Progenitor cell of endocrine pancreas (in vitro differentiated cells): Measurements from ENCODE around the gene MSL1. TPM values are rescaled to one million over a fixed set of nuclear protein-coding genes. Genes with fewer than 3 reads are reported as not detected.

Experiments used
- DNase-seq: peaks from one replicate; pipeline ENCODE4 v3.0.0; 2021; ENCODE audit warnings: low spot score; ENCODE audit not compliant: unreplicated experiment
- H3K27ac Mint-ChIP-seq: 2 replicates; pipeline ENCODE4 v1.8.0; 2021; ENCODE audit warnings: mild to moderate bottlenecking, moderate library complexity, mixed read lengths
- H3K27me3 Mint-ChIP-seq: 2 replicates; pipeline ENCODE4 v1.8.0; 2021; ENCODE audit warnings: mixed read lengths
- H3K36me3 Mint-ChIP-seq: 2 replicates; pipeline ENCODE4 v1.8.0; 2022; ENCODE audit warnings: mixed read lengths; ENCODE audit not compliant: insufficient read depth
- H3K4me1 Mint-ChIP-seq: 2 replicates; pipeline ENCODE4 v1.8.0; 2021; ENCODE audit warnings: low read depth, mixed read lengths
- H3K4me3 Mint-ChIP-seq: 2 replicates; pipeline ENCODE4 v1.8.0; 2021; ENCODE audit warnings: low read depth, mild to moderate bottlenecking, moderate library complexity, mixed read lengths
- H3K9me3 Mint-ChIP-seq: 2 replicates; pipeline ENCODE4 v1.8.0; 2021; ENCODE audit warnings: low read depth, mixed read lengths
- long read RNA-seq: library from polyadenylated mRNA; unstranded; transcript quantifications from one replicate; pipeline ENCODE4 v2.0.0, GENCODE V29; 2020
- total RNA-seq: library from RNA; stranded (reverse); gene quantifications from 2 replicates; pipeline ENCODE4 v1.2.1, GENCODE V29; 2021
- TF ChIP-seq, protein P1 (sequence below): fragments of 200-600 bp; sonication (generic); IDR thresholded peaks from one replicate; pipeline ENCODE4 v1.5.0; 2021; ENCODE audit warnings: antibody characterized with exemption, mild to moderate bottlenecking; ENCODE audit not compliant: unreplicated experiment

The MSL1 gene, protein sequence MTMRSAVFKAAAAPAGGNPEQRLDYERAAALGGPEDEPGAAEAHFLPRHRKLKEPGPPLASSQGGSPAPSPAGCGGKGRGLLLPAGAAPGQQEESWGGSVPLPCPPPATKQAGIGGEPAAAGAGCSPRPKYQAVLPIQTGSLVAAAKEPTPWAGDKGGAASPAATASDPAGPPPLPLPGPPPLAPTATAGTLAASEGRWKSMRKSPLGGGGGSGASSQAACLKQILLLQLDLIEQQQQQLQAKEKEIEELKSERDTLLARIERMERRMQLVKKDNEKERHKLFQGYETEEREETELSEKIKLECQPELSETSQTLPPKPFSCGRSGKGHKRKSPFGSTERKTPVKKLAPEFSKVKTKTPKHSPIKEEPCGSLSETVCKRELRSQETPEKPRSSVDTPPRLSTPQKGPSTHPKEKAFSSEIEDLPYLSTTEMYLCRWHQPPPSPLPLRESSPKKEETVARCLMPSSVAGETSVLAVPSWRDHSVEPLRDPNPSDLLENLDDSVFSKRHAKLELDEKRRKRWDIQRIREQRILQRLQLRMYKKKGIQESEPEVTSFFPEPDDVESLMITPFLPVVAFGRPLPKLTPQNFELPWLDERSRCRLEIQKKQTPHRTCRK
- 137 and 143 TPM in 2 replicates for total RNA-seq
- long read RNA-seq, full-length matches to known transcripts, result 4 of 43 reads
- long read RNA-seq, partial matches to known transcripts, result 37 of 43 reads
- long read RNA-seq, other reads (novel, unspliced or antisense), result 2 of 43 reads

DNA sequence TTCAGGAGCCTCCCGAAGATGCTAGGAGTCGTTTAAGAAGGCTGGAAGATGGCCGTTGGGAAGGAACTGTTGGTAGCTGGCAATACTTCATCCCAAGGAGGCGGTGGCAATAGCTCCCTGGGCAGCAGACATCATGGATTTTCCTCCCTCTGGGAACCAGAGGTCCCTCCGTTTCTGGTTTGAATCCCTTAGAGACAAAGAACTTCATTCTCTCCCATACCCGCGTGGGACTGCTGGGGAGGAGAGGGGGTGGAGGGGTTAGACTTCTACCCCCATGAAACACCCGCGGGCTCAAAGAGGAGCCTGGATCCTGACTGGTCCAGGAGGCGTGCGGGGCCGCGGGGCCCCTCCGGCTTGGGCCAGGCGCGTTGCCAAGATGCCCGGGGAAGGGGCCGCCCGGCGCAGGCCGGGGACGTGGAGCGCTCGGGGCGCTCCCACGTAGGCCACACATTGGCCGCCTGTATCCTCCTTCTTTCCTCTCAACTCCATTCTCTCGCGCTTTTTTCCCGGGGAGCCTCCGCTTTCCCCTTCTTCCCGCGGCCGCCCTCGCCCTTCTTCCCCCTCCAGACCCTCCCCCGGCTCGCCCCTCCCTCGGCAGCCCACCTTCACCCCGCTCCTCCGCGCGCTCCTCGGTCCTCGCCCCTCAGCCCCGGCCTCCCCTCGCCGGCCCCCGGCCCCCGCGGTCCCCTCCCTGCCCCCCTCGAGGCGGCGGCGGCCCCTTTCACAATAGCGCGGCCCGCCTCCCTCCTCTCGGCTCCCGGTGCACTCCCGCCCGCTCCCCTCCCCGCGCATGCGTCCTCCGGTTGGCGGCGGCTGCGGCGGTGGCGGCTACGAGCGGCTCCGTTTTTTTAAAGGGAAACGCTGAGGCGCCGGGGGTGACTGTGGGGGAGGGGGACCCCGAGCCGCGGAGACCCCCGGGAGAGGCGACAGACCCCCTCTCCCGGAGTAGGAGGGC is at the start of gene MSL1:
Gene MSL1 (plus strand): TSS at position 791 of the 955 bp plus-strand sequence. CDS start 642 bp downstream, outside the sequence.
- Mint-ChIP-seq H3K9me3 (no peaks in the 10 kb centered on the region), H3K4me1 (peaks cover 28% of the 10 kb centered on the region)
- DNase-seq, result peak; percentile 83

DNA sequence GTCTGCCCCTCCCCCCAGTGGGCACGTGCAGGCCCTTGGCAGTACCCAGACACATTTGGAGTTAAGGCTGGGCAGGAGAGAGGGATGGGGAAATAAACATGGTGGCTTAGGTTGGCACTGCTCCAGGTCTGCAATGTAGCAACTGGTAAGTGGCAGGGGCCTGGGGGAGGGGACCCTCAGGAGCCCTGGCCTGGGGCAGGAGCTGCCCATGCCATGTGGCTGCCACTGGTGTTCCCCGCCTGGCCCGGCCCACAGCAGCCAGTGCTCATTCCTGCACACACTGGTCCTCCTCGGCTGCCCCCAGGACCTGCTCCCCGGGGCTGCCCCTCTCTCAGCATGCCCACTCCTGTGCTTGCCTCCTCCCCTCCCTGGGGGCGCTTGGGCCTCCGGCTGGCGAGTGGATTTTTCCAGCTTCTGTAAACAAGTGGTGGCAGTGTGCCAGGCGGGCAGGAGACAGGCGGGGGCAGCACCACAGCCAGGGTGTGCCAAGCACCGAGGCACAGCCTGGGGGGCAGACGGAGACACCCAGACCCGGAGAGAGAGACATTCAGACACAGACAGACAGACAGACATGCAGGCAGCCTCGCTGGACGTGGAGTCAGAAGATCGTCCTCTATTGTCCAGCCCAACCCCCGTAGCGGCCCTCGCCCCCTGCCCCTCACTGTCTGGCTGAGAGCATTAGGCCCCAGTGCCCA is 49.6 kb upstream of the MSL1 start:
- H3K4me1 Mint-ChIP-seq, result peaks cover 57% of the 10 kb centered on the region
- no peaks in the 10 kb centered on the region for H3K9me3 Mint-ChIP-seq
- TF ChIP-seq, protein P1, sequence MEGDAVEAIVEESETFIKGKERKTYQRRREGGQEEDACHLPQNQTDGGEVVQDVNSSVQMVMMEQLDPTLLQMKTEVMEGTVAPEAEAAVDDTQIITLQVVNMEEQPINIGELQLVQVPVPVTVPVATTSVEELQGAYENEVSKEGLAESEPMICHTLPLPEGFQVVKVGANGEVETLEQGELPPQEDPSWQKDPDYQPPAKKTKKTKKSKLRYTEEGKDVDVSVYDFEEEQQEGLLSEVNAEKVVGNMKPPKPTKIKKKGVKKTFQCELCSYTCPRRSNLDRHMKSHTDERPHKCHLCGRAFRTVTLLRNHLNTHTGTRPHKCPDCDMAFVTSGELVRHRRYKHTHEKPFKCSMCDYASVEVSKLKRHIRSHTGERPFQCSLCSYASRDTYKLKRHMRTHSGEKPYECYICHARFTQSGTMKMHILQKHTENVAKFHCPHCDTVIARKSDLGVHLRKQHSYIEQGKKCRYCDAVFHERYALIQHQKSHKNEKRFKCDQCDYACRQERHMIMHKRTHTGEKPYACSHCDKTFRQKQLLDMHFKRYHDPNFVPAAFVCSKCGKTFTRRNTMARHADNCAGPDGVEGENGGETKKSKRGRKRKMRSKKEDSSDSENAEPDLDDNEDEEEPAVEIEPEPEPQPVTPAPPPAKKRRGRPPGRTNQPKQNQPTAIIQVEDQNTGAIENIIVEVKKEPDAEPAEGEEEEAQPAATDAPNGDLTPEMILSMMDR, result no peak
- no peak for DNase-seq
- H3K4me3 Mint-ChIP-seq, result no peak overlapping the region
- H3K27ac Mint-ChIP-seq, result no peak overlapping the region
- H3K36me3 Mint-ChIP-seq, result no peaks in the 10 kb centered on the region
- H3K27me3 Mint-ChIP-seq, result no peaks in the 10 kb centered on the region

More for the DNA sequence above, at the start of gene MSL1:
- H3K27me3 Mint-ChIP-seq, result no peaks in the 10 kb centered on the region
- H3K27ac Mint-ChIP-seq, result peak within 1 kb of the TSS; percentile 96
- peaks cover 6% of the 10 kb centered on the region for H3K36me3 Mint-ChIP-seq
- H3K4me3 Mint-ChIP-seq, result peak within 1 kb of the TSS; percentile 98
- TF ChIP-seq, protein P1, result no peak

DNA sequence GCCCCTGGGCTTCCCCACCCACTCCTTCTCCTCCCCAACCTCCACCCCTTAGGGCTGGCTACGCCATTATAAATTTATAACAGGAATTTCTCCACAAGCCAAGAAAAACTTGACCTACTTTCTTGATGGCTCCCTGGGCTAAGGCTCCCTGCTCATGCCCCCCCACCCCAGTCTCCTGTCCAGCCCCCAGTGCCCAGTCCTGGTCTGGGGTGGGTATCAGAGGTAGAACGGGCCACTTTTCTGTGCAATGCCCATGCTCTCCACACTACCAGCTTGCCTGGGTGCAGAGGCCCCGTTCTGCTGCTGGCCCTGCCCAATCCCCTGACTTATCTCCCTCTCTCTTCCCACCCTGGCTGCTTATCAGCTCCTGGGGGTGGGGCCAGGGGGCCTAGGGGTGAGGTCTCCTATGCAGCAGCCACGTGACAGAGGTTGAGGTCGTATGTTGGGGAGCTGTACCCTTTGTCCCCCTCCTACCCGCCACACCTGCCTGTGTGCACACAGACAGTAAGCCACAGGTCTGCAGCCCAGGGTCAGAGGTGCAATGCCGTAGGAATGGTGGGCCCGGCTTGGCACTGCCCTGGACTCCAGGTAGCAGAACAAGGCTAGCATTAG is 48.9 kb upstream of the MSL1 start:
- peak overlapping the region; percentile 71 for H3K27ac Mint-ChIP-seq
- H3K9me3 Mint-ChIP-seq, result no peaks in the 10 kb centered on the region
- H3K4me3 Mint-ChIP-seq, result peak overlapping the region; percentile 35
- no peaks in the 10 kb centered on the region for H3K36me3 Mint-ChIP-seq
- DNase-seq, result no peak
- H3K27me3 Mint-ChIP-seq, result no peaks in the 10 kb centered on the region
- peaks cover 57% of the 10 kb centered on the region for H3K4me1 Mint-ChIP-seq
- TF ChIP-seq, protein P1, result no peak

DNA sequence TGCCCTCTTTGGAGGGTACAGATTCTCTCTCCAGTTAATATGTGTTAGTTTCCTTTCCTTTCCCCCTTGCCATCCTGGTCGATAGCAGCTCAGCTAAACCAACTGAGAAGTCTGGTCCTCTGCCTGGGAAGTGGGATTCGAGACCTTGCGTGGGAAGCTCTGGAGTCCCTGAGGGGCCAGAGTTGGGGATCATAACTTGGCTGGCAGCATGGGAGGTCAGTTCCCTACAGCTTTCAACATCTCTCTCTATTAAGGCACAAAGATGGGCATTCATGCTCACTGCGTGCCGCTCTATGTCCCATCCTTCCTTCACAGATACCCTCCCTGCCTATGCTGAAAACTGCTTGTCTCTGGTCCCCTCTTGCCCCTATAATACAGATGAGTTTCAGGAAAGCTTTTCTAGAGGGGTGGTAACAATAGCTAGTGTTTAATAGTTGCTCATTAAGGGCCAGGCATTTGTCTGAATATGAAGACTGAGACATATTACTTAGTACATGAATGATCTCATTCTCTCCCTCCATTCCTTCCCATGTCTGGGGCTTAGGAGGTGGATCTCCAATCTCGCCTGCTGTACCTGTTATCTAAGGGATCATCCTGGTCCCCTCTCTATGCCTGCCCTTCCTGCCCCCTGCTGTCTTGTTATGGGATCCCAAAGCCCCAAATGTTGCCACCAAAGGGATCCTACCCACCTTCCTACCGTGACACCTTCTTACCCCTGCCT is 48.2 kb upstream of the MSL1 start:
- Mint-ChIP-seq H3K9me3 (no peaks in the 10 kb centered on the region), H3K4me1 (peaks cover 53% of the 10 kb centered on the region), H3K27me3 (no peaks in the 10 kb centered on the region), H3K4me3 (peak overlapping the region; percentile 23), H3K27ac (peak overlapping the region; percentile 77), H3K36me3 (no peaks in the 10 kb centered on the region)
- DNase-seq, result no peak
- TF ChIP-seq, protein P1, result no peak
